Measurements from ENCODE around the gene PLAGL2.

Gene PLAGL2

GRCh38 chr20:32150291-32150848, 57.2 kb downstream of the PLAGL2 start:
- no peak for DNase-seq

DNA sequence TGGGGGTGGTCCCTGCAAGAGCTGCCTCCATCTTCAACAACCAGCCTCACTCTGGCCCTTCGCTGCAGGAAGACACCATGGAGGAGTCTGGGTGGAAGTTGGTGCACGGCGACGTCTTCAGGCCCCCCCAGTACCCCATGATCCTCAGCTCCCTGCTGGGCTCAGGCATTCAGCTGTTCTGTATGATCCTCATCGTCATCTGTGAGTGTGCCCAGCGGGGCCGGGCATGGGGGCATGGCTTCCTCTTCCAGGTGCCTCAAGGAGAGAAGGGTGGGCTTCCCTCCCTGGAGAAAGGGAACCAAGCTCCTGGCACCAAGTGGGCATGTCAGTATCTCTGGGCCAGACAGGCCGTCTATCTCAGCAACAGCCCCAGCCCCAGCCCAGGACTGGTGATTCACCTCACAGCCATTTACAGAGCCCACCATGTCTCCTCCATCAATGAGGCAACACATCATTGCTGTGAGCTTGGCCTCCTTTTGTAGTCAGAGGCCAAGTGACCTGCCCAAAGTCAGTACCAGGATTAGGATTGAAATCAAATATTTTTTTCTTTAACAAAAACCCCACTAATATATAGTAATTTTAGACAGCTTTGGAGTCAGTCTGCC, 57.9 kb downstream of the PLAGL2 start:
- DNase-seq, result no peak

GRCh38 chr20:32144898-32145662, 62.5 kb downstream of the PLAGL2 start:
- DNase-seq, result no peak

DNA sequence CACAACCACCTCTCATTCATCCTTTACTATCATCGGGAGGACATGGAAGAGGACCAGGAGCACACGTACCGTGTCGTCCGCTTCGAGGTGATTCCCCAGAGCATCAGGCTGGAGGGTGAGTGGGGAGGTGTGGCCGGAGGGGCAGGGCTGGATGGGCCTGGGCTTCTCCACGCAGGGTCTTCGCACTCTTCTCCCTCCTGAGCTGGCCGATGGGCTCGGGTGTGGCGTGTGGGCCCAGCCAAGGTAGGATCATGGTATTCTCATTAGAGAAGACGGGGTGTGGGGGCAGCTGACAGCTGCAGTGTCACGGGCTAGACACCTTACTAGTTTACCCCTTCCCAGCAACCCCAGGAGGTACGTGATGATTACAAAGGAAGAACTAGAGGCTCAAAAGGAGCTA, 64.6 kb downstream of the PLAGL2 start:
- no peak for DNase-seq
